IPS-18c (cell line): ENCODE results near the gene GMPR2.
A peak's percentile ranks its signal among the peaks of the same experiment; 100 is the strongest.

Source experiments
- H3K4me3 ChIP-seq: 2 replicates; pipeline ENCODE4 v1.7.0; 2013; ENCODE audit warnings: low read depth, mild to moderate bottlenecking, low read length, moderate library complexity; ENCODE audit not compliant: insufficient read depth
- H3K9me3 ChIP-seq: one replicate; pipeline ENCODE4 v1.6.1; 2013; ENCODE audit warnings: mild to moderate bottlenecking, low read length, moderate library complexity; ENCODE audit not compliant: control insufficient read depth, insufficient read depth

The GMPR2 gene

GRCh38 chr14:24232645-24233537 is at the start of gene GMPR2:
GMPR2 (plus strand) TSS chr14:24232929; CDS start chr14:24233254, 325 bp downstream.
- peak within 1 kb of the TSS; percentile 97 for H3K4me3 ChIP-seq
- H3K9me3 ChIP-seq: no peaks in the 10 kb centered on the region

DNA sequence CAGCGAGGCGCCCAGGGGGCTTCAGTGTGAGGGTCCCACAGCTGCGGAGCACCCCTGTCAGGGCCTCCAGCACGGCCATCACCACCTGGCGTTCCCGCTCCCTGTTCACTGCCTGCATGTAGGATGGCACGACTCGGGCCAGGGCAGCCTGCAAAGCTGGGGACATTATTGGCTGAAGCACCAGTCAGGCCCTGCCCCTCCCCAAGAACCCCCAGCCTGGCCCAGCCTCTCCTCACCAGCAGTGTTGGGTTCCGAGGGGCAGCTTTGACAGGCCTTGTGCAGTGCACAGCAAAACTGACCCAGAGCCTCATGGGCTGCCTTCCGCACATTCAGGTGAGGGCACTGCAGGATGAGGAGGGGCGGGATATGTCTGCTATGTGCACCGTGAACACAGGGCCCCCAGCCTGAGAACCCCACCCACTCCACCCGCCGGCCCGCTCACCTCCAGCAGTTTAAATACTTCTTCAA is 49.7 kb upstream of the GMPR2 start:
- Histone ChIP-seq H3K4me3 (no peak overlapping the region), H3K9me3 (no peaks in the 10 kb centered on the region)

- Histone ChIP-seq H3K4me3 (no peak overlapping the region), H3K9me3 (no peaks in the 10 kb centered on the region)
These were observed 48.4 kb upstream of the GMPR2 start for GRCh38 chr14:24184104-24184970.

- Histone ChIP-seq H3K9me3 (no peaks in the 10 kb centered on the region), H3K4me3 (no peak overlapping the region)
These were observed 47.7 kb upstream of the GMPR2 start for GRCh38 chr14:24185026-24185425.

DNA sequence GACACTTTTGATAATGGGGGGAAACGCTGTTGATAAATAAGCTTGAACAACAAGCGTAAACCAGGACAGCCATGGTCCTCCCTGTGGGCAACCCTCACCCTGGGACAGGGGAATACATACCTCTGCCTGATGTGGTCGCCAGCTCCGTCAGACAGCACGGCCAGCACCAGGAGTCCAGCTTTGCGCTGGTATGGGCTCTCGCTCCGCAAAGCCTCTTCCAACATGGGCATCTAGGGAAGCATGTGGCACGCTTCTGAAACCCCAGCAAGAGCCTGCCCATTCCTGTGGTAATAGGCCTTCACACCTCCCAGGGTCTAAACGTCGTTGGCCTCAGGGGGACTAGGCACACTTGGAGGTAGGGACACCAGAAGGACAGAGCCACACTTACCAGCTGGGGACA is 47.0 kb upstream of the GMPR2 start:
- no peak overlapping the region for H3K4me3 ChIP-seq

DNA sequence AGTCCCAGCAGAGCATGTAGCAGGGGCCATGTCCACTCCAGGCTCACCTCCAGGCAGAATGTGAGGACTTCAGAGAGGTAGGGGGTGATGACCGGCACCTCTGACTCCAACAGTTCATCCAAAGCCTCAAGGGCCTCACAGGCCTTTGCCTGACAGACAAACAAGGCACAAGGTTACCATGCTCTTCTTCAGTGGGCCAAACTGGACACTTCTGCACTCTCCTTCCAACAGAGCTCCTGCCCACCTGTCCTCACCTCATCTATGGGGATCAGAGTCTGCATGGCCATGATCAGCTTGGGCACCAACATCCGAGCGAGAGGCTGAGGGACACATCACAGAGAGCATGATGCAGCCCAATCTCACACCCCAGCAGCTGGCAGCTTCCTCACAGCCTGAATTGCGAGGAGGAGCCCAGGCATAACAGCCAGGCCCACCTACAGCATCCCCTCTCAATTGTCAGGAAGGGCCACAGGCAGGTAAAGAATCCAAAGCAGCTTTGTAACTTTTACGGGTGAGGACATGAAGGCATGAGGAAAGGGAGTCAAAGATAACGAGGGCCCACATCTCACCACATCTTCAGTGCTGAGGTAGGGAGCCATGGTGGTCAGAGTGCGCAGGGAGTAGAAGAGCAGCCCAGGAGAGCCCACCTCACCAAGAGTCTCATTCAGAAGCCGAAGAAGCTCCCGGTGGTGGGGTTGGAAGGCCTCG is 45.7 kb upstream of the GMPR2 start:
- H3K9me3 ChIP-seq: no peaks in the 10 kb centered on the region
- H3K4me3 ChIP-seq: no peak overlapping the region; the same call in 1 of the 2 replicates

More for the DNA sequence above, 47.0 kb upstream of the GMPR2 start:
- no peaks in the 10 kb centered on the region for H3K9me3 ChIP-seq

- H3K4me3 ChIP-seq: peak overlapping the region; percentile 92
- H3K9me3 ChIP-seq: no peaks in the 10 kb centered on the region
These were observed 45.2 kb upstream of the GMPR2 start for GRCh38 chr14:24187539-24187915.

DNA sequence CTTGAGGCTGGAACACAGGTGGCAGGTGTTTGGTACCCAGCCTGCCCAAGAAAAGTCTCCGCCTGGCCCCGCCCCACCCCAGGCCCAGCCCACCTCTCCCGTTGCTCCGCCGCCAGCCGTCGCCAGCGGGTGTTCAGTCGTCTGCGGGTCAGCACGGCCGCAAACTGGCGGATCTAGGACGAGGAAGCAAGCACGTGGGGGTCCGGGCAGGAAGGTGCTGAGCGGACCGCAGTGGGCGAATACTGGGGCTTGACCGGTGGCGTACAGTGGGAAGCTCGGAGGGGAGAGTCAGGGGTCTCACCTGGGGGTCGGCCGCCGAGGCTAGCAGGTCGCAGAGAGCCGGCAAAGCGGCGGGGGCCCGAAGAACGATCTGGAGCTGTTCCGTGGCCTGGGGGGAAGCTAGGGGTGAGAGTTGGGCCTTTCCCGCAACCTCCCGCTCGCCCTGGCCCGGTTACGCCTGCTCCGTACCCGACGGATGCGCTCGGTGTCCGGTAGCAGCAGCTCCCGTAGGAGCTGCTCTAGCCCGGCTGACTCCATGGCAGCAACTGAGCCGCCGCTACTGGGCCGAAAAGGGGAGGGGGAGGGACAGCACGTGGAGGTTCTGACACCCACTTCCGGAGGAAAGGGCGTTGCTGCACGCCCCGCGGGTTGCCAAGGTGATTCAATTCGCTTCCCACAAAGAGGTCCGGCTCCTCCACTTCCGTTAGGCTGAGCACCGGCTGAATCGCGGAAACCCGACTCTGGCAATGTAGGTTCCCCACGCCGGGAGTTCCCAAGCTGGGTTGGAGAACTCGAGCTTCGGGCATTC is 44.3 kb upstream of the GMPR2 start, which contains the start of gene IPO4:
IPO4 (minus strand) TSS at position 566 of the 808 bp plus-strand sequence; CDS start at position 537, 29 bp downstream.
- H3K9me3 ChIP-seq: no peaks in the 10 kb centered on the region
- H3K4me3 ChIP-seq: peak within 1 kb of the TSS; percentile 92

DNA sequence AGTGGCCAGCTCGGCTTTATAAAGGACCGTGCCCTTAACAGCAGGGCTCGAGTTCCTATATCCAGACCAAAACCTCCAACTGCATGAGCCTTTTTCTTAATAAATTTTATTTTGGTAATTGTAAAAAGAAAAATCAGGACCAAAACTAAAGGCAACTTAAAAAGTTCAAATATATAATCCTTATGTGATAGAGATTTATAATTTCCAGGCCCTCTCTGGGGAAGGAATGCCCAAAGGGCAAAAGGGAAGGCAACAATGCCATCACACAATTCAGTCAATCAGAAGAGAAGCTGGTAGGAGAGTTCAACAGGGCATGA is 43.7 kb upstream of the GMPR2 start:
- H3K4me3 ChIP-seq: no peak overlapping the region

DNA sequence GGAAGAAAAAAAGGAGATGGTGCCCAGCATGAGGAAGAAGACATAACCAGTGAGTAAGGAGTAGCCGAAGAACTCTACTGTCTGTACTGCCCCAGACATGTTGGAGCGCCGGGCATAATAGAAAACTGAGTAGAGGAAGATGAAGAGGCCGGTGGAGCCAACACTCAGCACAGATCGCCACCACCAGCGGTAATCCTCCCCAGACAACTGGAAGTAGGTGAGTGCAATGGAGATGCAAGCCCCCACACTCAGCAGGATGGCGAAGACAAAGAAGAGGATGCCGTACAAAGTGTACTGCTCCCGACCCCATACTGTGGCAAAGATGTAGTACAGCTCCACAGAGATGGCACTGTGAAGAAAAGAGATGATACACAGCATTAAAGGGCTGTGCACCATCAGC is 43.3 kb upstream of the GMPR2 start:
- Histone ChIP-seq H3K9me3 (no peaks in the 10 kb centered on the region), H3K4me3 (no peak overlapping the region)

More for the DNA sequence above, 43.7 kb upstream of the GMPR2 start:
- no peaks in the 10 kb centered on the region for H3K9me3 ChIP-seq

GRCh38 chr14:24190416-24190815 is 42.3 kb upstream of the GMPR2 start:
- H3K4me3 ChIP-seq: no peak overlapping the region
- no peaks in the 10 kb centered on the region for H3K9me3 ChIP-seq

GRCh38 chr14:24192933-24193332 is 39.8 kb upstream of the GMPR2 start:
- no peak overlapping the region for H3K4me3 ChIP-seq
- no peaks in the 10 kb centered on the region for H3K9me3 ChIP-seq

DNA sequence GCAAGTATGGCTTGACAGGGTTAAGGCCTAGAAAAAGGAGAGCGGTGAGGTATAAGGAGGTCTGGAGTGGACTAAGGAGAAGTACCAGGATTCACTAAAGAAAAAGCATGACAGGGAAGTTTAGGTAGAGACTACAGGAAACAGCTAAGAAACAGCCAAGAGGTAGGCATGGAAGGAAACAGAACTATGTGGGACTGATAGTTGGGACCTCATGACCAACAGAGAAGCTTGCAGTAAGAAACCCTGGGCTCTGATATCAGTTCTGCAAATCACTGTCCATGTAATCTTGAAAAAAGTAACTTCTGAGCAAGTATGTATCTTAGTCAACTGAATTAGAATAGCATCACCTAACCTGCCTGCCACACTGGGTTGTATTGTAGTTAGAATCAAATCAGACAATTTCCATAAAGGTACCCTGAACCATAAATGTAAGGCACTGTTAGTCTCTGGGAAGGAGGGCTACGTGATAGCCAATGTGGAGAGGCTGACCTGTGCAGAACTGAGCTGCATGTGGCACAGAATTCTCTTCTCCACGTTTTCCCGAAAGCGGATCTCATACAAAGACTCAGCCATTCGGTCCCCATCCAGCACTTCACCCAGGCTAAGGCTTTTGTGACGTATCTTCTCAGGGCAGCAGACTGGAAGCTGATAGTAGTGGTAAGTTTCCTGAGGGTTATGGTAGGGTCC is 38.4 kb upstream of the GMPR2 start:
- Histone ChIP-seq H3K4me3 (peak overlapping the region; percentile 93), H3K9me3 (no peaks in the 10 kb centered on the region)

DNA sequence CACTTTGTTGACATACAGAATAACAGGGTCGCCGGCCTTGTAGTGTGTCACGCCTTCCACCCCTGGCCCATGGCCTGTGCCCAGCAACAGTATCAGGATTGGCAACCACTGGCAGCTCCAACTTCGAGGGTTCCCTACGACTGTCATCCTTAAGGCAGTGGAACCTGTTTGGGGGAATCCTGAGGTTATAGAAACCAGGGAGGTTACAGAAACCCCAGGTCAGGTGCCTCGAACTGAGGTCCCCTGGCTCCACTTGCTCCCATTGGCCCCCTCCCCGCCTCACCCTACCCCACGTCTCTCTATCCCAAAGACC is 37.9 kb upstream of the GMPR2 start:
- no peaks in the 10 kb centered on the region for H3K9me3 ChIP-seq
- H3K4me3 ChIP-seq: peak overlapping the region; percentile 93

- no peaks in the 10 kb centered on the region for H3K9me3 ChIP-seq
These were observed 37.3 kb upstream of the GMPR2 start, which contains the start of gene TM9SF1 for GRCh38 chr14:24195186-24196070. TM9SF1 (minus strand) TSS chr14:24195441; CDS start chr14:24195019, 422 bp downstream.

More at GRCh38 chr14:24195186-24196070, 37.3 kb upstream of the GMPR2 start, which contains the start of gene TM9SF1:
- peak within 1 kb of the TSS; percentile 93 for H3K4me3 ChIP-seq
